GM10847 (cell line): ENCODE data around the gene SIGLEC6.

Experiments used
- POLR2A ChIP-seq: IDR thresholded peaks from 2 replicates; pipeline ENCODE4 v1.6.1; 2011; ENCODE audit not compliant: insufficient read length; ENCODE audit errors: extremely low read depth

SIGLEC6 gene

GRCh38 chr19:51473009-51473707, 58.3 kb downstream of the SIGLEC6 start:
- TF ChIP-seq POLR2A = no peak

GRCh38 chr19:51472607-51473006, 58.9 kb downstream of the SIGLEC6 start:
- TF ChIP-seq POLR2A = no peak

- TF ChIP-seq POLR2A = no peak
These were observed 59.9 kb downstream of the SIGLEC6 start for GRCh38 chr19:51471527-51471926.

- TF ChIP-seq POLR2A = no peak
These were observed 60.5 kb downstream of the SIGLEC6 start for GRCh38 chr19:51470966-51471365.

GRCh38 chr19:51469629-51470028, 61.8 kb downstream of the SIGLEC6 start:
- no peak for TF ChIP-seq POLR2A

GRCh38 chr19:51469162-51469561, 62.3 kb downstream of the SIGLEC6 start:
- no peak for TF ChIP-seq POLR2A

- no peak for TF ChIP-seq POLR2A
These were observed 62.9 kb downstream of the SIGLEC6 start for GRCh38 chr19:51468545-51468920.

- TF ChIP-seq POLR2A = no peak
These were observed 63.5 kb downstream of the SIGLEC6 start for GRCh38 chr19:51467864-51468544.
